ENCODE results near the gene IL22RA1. TPM values are rescaled to one million over a fixed set of nuclear protein-coding genes. Genes with fewer than 3 reads are reported as not detected.

IL22RA1 gene, protein sequence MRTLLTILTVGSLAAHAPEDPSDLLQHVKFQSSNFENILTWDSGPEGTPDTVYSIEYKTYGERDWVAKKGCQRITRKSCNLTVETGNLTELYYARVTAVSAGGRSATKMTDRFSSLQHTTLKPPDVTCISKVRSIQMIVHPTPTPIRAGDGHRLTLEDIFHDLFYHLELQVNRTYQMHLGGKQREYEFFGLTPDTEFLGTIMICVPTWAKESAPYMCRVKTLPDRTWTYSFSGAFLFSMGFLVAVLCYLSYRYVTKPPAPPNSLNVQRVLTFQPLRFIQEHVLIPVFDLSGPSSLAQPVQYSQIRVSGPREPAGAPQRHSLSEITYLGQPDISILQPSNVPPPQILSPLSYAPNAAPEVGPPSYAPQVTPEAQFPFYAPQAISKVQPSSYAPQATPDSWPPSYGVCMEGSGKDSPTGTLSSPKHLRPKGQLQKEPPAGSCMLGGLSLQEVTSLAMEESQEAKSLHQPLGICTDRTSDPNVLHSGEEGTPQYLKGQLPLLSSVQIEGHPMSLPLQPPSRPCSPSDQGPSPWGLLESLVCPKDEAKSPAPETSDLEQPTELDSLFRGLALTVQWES
- total RNA-seq (2021) (4.2 and 5.0 TPM in 2 replicates), Bru-seq, nascent RNA (percentile 43 among the genes with signal in this experiment), BruChase-seq, experiment 1, labeled RNA remaining after a 2-hour chase (percentile 41 among the genes with signal in this experiment), BruChase-seq, experiment 2, labeled RNA remaining after a 6-hour chase (percentile 45 among the genes with signal in this experiment)
- long read RNA-seq, partial matches to known transcripts = 2 of 5 reads
- long read RNA-seq, other reads (novel, unspliced or antisense) = 2 of 5 reads

DNA sequence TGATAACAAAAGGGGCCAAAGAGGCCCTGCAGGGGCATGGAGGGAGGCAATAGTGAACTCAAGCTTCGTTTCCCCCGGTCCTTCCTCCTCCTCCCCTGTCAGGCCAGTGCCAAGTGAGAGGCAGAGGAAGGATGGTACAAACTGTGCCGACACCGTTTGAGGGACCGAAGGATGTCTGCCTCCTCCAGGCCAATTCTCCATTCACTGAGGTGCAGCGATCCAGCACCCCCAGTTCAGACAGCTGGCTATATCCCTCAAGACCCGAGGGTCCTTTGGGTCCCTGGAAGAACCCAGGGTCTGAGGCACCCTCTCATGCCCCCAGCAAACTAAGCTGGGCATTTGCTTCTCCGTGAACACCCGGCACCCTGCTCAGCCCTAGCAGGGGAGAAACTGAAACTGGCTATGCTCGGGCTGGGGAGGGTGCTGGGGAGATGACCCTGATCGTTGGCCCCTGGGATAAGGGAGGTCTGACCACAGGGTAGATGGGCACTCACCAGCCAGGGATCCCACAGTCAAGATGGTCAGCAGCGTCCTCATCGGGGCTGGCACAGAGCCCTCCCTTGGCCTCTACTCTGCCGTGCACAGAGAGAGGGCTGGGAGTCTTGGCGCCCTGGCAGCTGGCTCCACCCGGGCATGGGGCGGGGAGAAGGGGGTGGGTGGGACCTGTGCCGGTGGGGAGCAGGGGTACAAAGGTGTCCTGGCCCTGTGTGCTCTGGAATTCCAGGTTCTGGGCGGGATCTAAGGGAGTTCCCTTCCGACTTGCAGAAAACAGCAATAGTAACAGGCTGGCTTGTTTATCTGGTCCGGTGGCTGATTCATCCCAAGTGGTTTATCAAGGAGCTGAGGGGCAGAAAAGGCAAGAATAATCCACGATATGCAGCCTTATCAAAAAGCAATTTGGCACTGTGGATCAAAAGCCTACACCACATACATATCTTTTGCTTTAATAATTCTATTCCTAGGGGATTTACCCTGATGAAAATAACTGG, at the start of gene IL22RA1:
Gene IL22RA1, minus strand, starts transcription at position 595 of the 989 bp plus-strand sequence. Its CDS starts 58 bp downstream, at position 537.
- Histone ChIP-seq H3F3A (ENCODE audit: insufficient read depth, low read depth) (peaks cover 4% of the 10 kb centered on the region; the same call in 1 of the 2 replicates), H3K4me1 (replicated peaks; ENCODE audit: insufficient read depth) (peaks cover 11% of the 10 kb centered on the region), H3K4me3 (peak within 1 kb of the TSS; percentile 62), H3K36me3 (ENCODE audit: low read depth) (no peaks in the 10 kb centered on the region), H3K9me2 (ENCODE audit: insufficient read depth) (no peaks in the 10 kb centered on the region), H3K27me3 (ENCODE audit: insufficient read depth, low read depth) (no peaks in the 10 kb centered on the region), H3K4me2 (peak within 1 kb of the TSS; percentile 91), H3K27ac (no peak within 1 kb of the TSS), H3K79me2 (ENCODE audit: low read depth) (no peaks in the 10 kb centered on the region), H3K9me3 (ENCODE audit: insufficient read depth, low read depth) (no peaks in the 10 kb centered on the region), H4K20me1 (ENCODE audit: insufficient read depth) (no peaks in the 10 kb centered on the region), H2AFZ (peak within 1 kb of the TSS; percentile 77)
- TSS peak; percentile 64 for BruUV-seq (replicated peaks)
- peak; percentile 69 to 80 for DNase-seq
- CTCF ChIA-PET = interaction anchor here (0.6 to 1.5 kb wide), 5 partner anchors 9 to 688 kb away, joined by 3 to 9 read pairs (median 4); no protein-coding TSS in a partner anchor
- TF ChIP-seq EZH2 (IDR thresholded peaks at IDR 0.05; ENCODE audit: low read depth) = no peak
- TF ChIP-seq, protein P1, sequence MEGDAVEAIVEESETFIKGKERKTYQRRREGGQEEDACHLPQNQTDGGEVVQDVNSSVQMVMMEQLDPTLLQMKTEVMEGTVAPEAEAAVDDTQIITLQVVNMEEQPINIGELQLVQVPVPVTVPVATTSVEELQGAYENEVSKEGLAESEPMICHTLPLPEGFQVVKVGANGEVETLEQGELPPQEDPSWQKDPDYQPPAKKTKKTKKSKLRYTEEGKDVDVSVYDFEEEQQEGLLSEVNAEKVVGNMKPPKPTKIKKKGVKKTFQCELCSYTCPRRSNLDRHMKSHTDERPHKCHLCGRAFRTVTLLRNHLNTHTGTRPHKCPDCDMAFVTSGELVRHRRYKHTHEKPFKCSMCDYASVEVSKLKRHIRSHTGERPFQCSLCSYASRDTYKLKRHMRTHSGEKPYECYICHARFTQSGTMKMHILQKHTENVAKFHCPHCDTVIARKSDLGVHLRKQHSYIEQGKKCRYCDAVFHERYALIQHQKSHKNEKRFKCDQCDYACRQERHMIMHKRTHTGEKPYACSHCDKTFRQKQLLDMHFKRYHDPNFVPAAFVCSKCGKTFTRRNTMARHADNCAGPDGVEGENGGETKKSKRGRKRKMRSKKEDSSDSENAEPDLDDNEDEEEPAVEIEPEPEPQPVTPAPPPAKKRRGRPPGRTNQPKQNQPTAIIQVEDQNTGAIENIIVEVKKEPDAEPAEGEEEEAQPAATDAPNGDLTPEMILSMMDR (conservative IDR thresholded peaks at IDR 0.05) = no peak
- intact Hi-C loops (cut with micrococcal nuclease; ENCODE audit: unreplicated experiment) = no loop called here
- POLR2A ChIA-PET (ENCODE audit: unreplicated experiment) = interaction anchor here (0.6 kb wide), 4 partner anchors 23 to 639 kb away, joined by 3 to 9 read pairs (median 3); no protein-coding TSS in a partner anchor

DNA sequence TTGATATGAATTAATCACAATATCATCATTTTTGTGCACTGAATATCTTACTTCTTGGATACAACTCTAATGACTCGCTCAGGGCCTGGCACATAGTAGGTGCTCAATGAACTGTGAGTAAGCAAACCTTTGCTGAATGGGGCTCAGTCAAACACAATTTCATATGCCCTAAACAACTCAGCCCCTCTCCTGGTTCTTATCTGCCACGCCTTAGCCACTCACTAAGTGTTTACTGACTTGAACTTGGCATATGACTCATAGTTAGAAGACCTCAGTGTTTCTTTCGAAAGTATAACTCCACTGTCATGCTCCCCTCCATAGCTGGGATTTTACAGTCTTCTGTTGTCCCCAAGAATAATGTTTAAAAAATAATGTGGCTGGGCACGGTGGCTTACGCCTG, 48.9 kb upstream of the IL22RA1 start:
- Histone ChIP-seq H3K9me2 (ENCODE audit: insufficient read depth) (no peaks in the 10 kb centered on the region), H3F3A (ENCODE audit: insufficient read depth, low read depth) (peaks cover 19% of the 10 kb centered on the region), H3K36me3 (ENCODE audit: low read depth) (no peaks in the 10 kb centered on the region), H3K27ac (peak overlapping the region; percentile 84), H4K20me1 (ENCODE audit: insufficient read depth) (no peaks in the 10 kb centered on the region), H2AFZ (no peak overlapping the region), H3K9me3 (ENCODE audit: insufficient read depth, low read depth) (no peaks in the 10 kb centered on the region), H3K4me3 (no peak overlapping the region), H3K27me3 (ENCODE audit: insufficient read depth, low read depth) (no peaks in the 10 kb centered on the region), H3K4me2 (0 out of 2 replicates have a peak overlapping the region, but pooled peaks have one; percentile 34), H3K4me1 (replicated peaks; ENCODE audit: insufficient read depth) (peaks cover 28% of the 10 kb centered on the region), H3K79me2 (ENCODE audit: low read depth) (no peaks in the 10 kb centered on the region)
- TF ChIP-seq, protein P1 (conservative IDR thresholded peaks at IDR 0.05) = no peak
- no peak for TF ChIP-seq EZH2 (IDR thresholded peaks at IDR 0.05; ENCODE audit: low read depth)
- intact Hi-C loops (cut with micrococcal nuclease; ENCODE audit: unreplicated experiment) = no loop called here
- ChIA-PET CTCF (interaction anchor here (0.5 to 0.9 kb wide), 2 partner anchors 10 to 378 kb away, joined by 3 to 4 read pairs; no protein-coding TSS in a partner anchor), POLR2A (ENCODE audit: unreplicated experiment) (interaction anchor here (0.7 kb wide), 1 partner anchor 276 kb away, joined by 5 read pairs; no protein-coding TSS in a partner anchor)
- BruUV-seq (replicated peaks) = no TSS peak
- peak in 1 of 2 experiments; percentile 91 for DNase-seq
